Muscle layer of colon (tissue), 2 donors: ENCODE results near the gene EFNA1.

Experiments
- H3K27ac ChIP-seq: one replicate; pipeline ENCODE4 v1.7.0; 2013; ENCODE audit warnings: low read depth, mild to moderate bottlenecking, low read length, moderate library complexity
- H3K27me3 ChIP-seq, 2 donors: one replicate each; pipeline ENCODE4 v1.7.0; 2013; ENCODE audit warnings: low read length in 2 of 2, mild to moderate bottlenecking in 2 of 2; ENCODE audit not compliant: insufficient read depth in 2 of 2, control insufficient read depth in 1 of 2
- H3K36me3 ChIP-seq: one replicate; pipeline ENCODE4 v1.7.0; 2013; ENCODE audit warnings: mild to moderate bottlenecking, low read length; ENCODE audit not compliant: insufficient read depth
- H3K4me1 ChIP-seq: one replicate; pipeline ENCODE4 v1.7.0; 2013; ENCODE audit warnings: mild to moderate bottlenecking, low read length; ENCODE audit not compliant: insufficient read depth
- H3K4me3 ChIP-seq, 2 donors: one replicate each; pipeline ENCODE4 v1.7.0; 2013; ENCODE audit warnings: low read length in 2 of 2, low read depth in 1 of 2, mild to moderate bottlenecking in 1 of 2, moderate library complexity in 1 of 2
- H3K9ac ChIP-seq: one replicate; pipeline ENCODE4 v1.7.0; 2013; ENCODE audit warnings: low read length
- H3K9me3 ChIP-seq: one replicate; pipeline ENCODE4 v1.7.0; 2013; ENCODE audit warnings: mild to moderate bottlenecking, low read length
- donor health status: abdominal sarcoma.
- donor health status: Adenocarcinoma of cecum.

EFNA1 gene

DNA sequence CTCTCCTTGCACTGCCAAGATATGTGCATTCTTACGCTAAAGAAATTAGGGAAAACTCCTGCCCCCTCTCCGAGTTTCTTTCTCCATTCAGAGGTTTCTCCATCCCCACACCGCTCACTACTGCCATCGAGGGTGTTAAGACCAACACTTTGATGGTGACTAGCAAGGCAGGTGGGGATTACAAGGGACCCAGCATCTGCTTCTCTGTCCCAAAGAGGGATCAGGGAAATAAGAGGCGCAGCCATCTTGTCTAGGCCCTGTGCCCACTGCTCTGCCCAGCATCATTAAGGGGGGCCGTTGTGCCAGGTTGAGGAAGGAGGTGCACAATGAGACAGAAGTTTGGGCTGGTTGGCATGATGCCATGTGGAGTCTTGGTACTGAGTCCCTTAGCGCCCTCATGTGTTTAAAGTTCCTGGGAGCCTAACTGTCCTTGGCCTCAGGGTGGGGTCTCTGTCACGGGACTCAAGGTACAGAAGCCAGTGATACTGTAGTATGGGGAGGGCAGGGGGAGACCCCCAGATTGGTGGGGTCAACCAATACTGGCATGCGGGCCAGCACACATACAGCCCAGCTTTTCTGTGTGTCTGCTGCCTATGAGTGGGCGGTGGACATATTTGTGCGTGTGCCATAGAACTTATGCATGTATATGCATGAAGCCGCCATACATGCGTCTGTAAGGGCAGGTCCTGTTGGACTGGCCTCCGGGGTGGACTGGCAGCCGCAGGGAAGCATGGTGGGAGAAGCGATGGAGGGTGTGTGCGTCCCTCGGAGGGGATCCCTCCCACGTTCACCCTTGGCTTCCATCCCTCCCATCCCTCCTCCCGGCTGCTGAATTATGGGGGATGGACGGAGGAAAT is 43.6 kb upstream of the EFNA1 start:
- H3K9me3 ChIP-seq = no peaks in the 10 kb centered on the region
- H3K36me3 ChIP-seq = no peaks in the 10 kb centered on the region
- peaks cover 52% of the 10 kb centered on the region in 2 donors for H3K27me3 ChIP-seq
- peak overlapping the region; percentile 77 to 94 for H3K4me3 ChIP-seq
- H3K27ac ChIP-seq = no peak overlapping the region
- H3K4me1 ChIP-seq = peaks cover 45% of the 10 kb centered on the region
- H3K9ac ChIP-seq = no peak overlapping the region

- no peak overlapping the region for H3K9ac ChIP-seq
- no peaks in the 10 kb centered on the region for H3K9me3 ChIP-seq
- H3K4me1 ChIP-seq = peaks cover 37% of the 10 kb centered on the region
- no peaks in the 10 kb centered on the region for H3K36me3 ChIP-seq
- peak overlapping the region; percentile 77 to 94 for H3K4me3 ChIP-seq
- H3K27ac ChIP-seq = peak overlapping the region; percentile 75
- H3K27me3 ChIP-seq = peaks cover 44 to 45% of the 10 kb centered on the region in 2 donors
These were observed 42.8 kb upstream of the EFNA1 start for GRCh38 chr1:155084722-155085503.

DNA sequence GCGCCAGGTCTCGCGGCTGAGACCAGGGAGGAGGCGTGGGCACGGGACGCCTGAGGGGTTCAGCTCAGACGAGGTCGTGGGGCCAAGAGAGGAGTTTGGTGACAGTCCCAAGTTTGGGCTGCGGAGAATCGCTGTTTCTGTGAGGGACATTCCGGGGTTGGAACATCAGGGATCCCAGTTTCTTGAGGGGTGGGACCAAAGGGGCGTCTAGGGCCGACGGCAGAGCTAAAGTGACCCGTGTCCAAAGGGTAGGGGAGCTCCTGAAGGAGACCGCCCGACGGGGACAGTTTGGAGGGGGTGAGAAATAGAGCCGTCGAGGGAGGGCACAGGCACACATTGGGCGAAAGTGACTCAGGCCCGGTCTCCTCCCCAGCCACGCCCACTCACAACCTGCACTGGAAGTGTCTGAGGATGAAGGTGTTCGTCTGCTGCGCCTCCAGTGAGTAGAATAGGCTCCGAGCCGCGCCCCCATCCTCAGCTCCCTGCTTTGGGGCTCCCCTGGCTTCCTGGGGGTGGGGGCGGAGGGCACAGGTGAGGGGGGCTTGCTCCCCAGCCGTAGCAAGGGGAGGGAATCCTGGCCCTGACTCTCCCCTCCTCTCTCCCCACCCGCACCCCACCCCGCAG is 42.1 kb upstream of the EFNA1 start:
- H3K27ac ChIP-seq = peak overlapping the region; percentile 75
- H3K27me3 ChIP-seq = peaks cover 37 to 38% of the 10 kb centered on the region in 2 donors
- peak overlapping the region; percentile 77 to 94 for H3K4me3 ChIP-seq
- H3K9me3 ChIP-seq = no peaks in the 10 kb centered on the region
- H3K4me1 ChIP-seq = peaks cover 31% of the 10 kb centered on the region
- H3K36me3 ChIP-seq = no peaks in the 10 kb centered on the region
- no peak overlapping the region for H3K9ac ChIP-seq

DNA sequence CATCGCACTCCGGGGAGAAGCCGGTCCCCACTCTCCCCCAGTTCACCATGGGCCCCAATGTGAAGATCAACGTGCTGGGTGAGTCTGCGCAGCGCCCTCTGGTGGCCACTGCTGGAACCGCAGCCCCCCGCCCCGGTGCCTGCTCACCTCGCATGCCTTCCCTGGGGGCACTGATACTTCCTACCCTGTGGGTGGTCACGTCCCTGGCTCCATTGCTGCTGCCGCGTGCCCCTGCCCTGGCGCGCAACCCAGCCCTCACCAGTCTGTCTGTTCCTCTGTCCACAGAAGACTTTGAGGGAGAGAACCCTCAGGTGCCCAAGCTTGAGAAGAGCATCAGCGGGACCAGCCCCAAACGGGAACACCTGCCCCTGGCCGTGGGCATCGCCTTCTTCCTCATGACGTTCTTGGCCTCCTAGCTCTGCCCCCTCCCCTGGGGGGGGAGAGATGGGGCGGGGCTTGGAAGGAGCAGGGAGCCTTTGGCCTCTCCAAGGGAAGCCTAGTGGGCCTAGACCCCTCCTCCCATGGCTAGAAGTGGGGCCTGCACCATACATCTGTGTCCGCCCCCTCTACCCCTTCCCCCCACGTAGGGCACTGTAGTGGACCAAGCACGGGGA is 41.4 kb upstream of the EFNA1 start:
- no peak overlapping the region for H3K9ac ChIP-seq
- H3K4me3 ChIP-seq = peak overlapping the region in 1 of 2 donors; percentile 94
- no peak overlapping the region for H3K27ac ChIP-seq
- peaks cover 28% of the 10 kb centered on the region for H3K4me1 ChIP-seq
- H3K27me3 ChIP-seq = peaks cover 31% of the 10 kb centered on the region in 2 donors
- H3K9me3 ChIP-seq = no peaks in the 10 kb centered on the region
- no peaks in the 10 kb centered on the region for H3K36me3 ChIP-seq

- Histone ChIP-seq H3K4me3 (no peak overlapping the region), H3K27ac (no peak overlapping the region), H3K27me3 (peaks cover 23 to 25% of the 10 kb centered on the region in 2 donors), H3K36me3 (no peaks in the 10 kb centered on the region), H3K9me3 (no peaks in the 10 kb centered on the region), H3K4me1 (peaks cover 27% of the 10 kb centered on the region), H3K9ac (no peak overlapping the region)
These were observed 40.7 kb upstream of the EFNA1 start for GRCh38 chr1:155086856-155087535.

- Histone ChIP-seq H3K9me3 (no peaks in the 10 kb centered on the region), H3K4me1 (peaks cover 29% of the 10 kb centered on the region), H3K36me3 (no peaks in the 10 kb centered on the region), H3K4me3 (peak overlapping the region in 1 of 2 donors; percentile 5), H3K27me3 (no peaks in the 10 kb centered on the region), H3K9ac (no peak overlapping the region), H3K27ac (no peak overlapping the region)
These were observed 36.3 kb upstream of the EFNA1 start for GRCh38 chr1:155091071-155092051.

GRCh38 chr1:155092131-155092530 is 35.5 kb upstream of the EFNA1 start:
- H3K9me3 ChIP-seq = no peaks in the 10 kb centered on the region
- H3K36me3 ChIP-seq = no peaks in the 10 kb centered on the region
- H3K4me1 ChIP-seq = peaks cover 28% of the 10 kb centered on the region
- no peak overlapping the region for H3K9ac ChIP-seq
- H3K27me3 ChIP-seq = no peaks in the 10 kb centered on the region
- H3K27ac ChIP-seq = no peak overlapping the region
- H3K4me3 ChIP-seq = no peak overlapping the region

DNA sequence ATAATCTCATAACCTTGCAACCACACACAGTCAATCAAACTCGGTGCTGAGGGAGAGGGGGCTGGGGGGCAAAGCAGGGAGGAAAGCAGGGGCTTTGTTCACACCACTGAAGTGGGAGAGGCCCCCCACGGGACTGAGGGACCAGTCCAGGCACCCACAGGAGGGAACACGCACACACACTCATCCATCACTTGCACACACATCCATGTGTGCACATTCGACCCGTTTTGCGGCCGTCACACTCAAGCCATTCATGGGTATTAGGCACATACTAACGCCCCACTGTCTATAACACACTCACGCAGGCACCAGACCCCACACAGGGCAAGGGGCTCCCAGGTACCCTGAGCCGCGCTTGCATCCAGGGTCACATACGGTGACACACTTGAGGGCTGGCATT is 35.0 kb upstream of the EFNA1 start:
- no peak overlapping the region for H3K9ac ChIP-seq
- peaks cover 28% of the 10 kb centered on the region for H3K4me1 ChIP-seq
- no peak overlapping the region for H3K4me3 ChIP-seq
- no peak overlapping the region for H3K27ac ChIP-seq
- H3K36me3 ChIP-seq = no peaks in the 10 kb centered on the region
- H3K9me3 ChIP-seq = no peaks in the 10 kb centered on the region
- H3K27me3 ChIP-seq = no peaks in the 10 kb centered on the region

- Histone ChIP-seq H3K36me3 (no peaks in the 10 kb centered on the region), H3K27ac (peak overlapping the region; percentile 77), H3K4me1 (peaks cover 28% of the 10 kb centered on the region), H3K9ac (no peak overlapping the region), H3K27me3 (no peaks in the 10 kb centered on the region), H3K9me3 (no peaks in the 10 kb centered on the region), H3K4me3 (peak overlapping the region; percentile 11 to 26)
These were observed 33.6 kb upstream of the EFNA1 start for GRCh38 chr1:155093911-155094621.
